Measurements from ENCODE around the gene PKD2L1.
A peak's percentile ranks its signal among the peaks of the same experiment; 100 is the strongest.

DNA sequence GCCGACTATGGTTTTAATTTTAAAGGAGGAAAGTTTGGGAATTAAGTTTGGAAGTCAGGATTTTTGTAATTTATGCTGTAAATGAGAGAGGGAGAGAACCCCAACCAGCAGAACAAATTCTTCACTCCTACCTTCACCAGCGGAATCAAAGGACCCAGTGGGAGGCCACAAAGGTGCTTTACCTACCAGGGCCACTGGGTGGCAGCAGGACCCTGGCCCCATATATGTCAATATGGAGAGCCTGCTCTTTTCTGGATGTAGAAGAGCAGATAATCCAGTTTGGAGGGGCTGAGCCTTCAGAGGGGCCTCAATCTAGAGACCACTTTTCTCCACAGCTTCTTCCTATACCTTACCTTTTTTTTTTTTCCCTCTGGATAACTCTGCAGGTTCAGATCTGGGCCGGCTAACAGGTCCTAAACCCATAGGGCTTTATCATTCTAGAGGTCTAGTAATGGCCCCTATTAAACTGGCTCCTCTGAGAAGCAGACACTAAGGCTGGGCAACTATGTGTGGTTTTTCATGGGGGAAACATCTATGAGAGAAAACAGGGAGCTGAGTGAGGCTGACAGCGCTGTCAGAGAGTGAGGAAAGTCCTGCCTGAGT lies 8.5 kb upstream of the PKD2L1 start:
- TF ChIP-seq BRD4 (IDR thresholded peaks at IDR 0.05): no peak
- TF ChIP-seq, protein P1, sequence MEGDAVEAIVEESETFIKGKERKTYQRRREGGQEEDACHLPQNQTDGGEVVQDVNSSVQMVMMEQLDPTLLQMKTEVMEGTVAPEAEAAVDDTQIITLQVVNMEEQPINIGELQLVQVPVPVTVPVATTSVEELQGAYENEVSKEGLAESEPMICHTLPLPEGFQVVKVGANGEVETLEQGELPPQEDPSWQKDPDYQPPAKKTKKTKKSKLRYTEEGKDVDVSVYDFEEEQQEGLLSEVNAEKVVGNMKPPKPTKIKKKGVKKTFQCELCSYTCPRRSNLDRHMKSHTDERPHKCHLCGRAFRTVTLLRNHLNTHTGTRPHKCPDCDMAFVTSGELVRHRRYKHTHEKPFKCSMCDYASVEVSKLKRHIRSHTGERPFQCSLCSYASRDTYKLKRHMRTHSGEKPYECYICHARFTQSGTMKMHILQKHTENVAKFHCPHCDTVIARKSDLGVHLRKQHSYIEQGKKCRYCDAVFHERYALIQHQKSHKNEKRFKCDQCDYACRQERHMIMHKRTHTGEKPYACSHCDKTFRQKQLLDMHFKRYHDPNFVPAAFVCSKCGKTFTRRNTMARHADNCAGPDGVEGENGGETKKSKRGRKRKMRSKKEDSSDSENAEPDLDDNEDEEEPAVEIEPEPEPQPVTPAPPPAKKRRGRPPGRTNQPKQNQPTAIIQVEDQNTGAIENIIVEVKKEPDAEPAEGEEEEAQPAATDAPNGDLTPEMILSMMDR (IDR thresholded peaks at IDR 0.05 in 2 of 3, conservative IDR thresholded peaks at IDR 0.05 in 1 of 3; ENCODE audit: insufficient read depth in 2 of 3, low read depth in 1 of 3, low read length in 3 of 3): peak; percentile 83 to 89 (median 86)
